ENCODE measurements around the gene CDH4. TPM values are rescaled to one million over a fixed set of nuclear protein-coding genes. Genes with fewer than 3 reads are reported as not detected.

Gene CDH4
- total and polyA plus RNA-seq, 2 of the 13 experiments (the other 11 are each of a cell fraction or from before 2014, with no cell fraction given): not detected

DNA sequence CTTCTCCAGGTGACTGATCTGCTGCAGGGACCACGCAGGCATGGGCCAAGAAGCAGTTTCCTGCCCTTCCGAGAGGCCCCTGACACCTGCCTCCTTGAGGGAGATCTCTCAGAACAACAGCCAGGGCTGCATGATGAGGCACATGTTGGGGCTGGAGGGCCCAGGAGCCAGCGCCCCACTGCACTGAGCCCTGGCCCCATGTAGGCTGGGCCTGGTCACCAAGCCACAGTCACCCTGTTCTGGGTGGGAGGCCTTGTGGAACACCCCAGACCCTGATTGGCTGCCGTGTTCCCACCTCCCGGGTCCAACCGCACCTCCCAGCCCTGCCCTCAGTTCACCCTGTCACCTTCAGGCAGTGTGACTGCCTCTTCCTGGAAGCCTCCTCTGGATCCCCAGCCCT is 639.4 kb downstream of the CDH4 start:
- Histone ChIP-seq H2AFZ (ENCODE audit: low read length) (no peak overlapping the region), H3K27me3 (ENCODE audit: control insufficient read depth in 1 of 2, insufficient read depth in 2 of 2, low read length in 2 of 2) (peaks cover 10 to 29% of the 10 kb centered on the region in 2 experiments), H3K36me3 (replicated peaks in 1 of 2; ENCODE audit: control insufficient read depth in 1 of 2, insufficient read depth in 2 of 2, low read length in 2 of 2) (no peaks in the 10 kb centered on the region), H3K9me3 (ENCODE audit: low read length) (peaks cover 5% of the 10 kb centered on the region; the same call in 1 of the 2 replicates), H3K4me1 (ENCODE audit: insufficient read depth, low read length) (no peaks in the 10 kb centered on the region), H3K79me2 (ENCODE audit: insufficient read depth, low read length) (no peaks in the 10 kb centered on the region), H4K20me1 (ENCODE audit: insufficient read depth, low read length) (peaks cover 7% of the 10 kb centered on the region; the same call in 1 of the 2 replicates), H3K4me2 (ENCODE audit: low read depth, low read length) (no peak overlapping the region), H3K9ac (ENCODE audit: insufficient read depth, low read depth, low read length) (no peak overlapping the region), H3K4me3 (replicated peaks in 1 of 3; ENCODE audit: insufficient read depth in 1 of 3, low read depth in 2 of 3, low read length in 3 of 3) (no peak overlapping the region), H3K27ac (ENCODE audit: extremely low read length, insufficient read depth, low read length) (no peak overlapping the region)
- ChIA-PET POLR2A (no interaction called here), CTCF (ENCODE audit: low intra/inter-chr PET ratio, low total read pairs) (no interaction called here)
- 0% methylated on average over 6 of the region's 6 CpGs for WGBS (ENCODE audit: low lambda C conversion rate)
- ATAC-seq (no peak), DNase-seq (ENCODE audit: low spot score) (no peak), FAIRE-seq (no peak)
- in situ Hi-C loops (cut with HindIII; ENCODE audit: extremely low pct_ligation_motif_present, low pct_unique_long_range_greater_than_20kb): loop anchor here (25.0 kb wide), 1 partner anchor 1829 kb away; no protein-coding TSS in a partner anchor
- BruUV-seq (replicated peaks): no TSS peak
- no peak for TF ChIP-seq ZSCAN9 (CRISPR knock-in tag; IDR thresholded peaks at IDR 0.05; ENCODE audit: borderline replicate concordance)
- intact Hi-C loops (cut with micrococcal nuclease; ENCODE audit: unreplicated experiment): no loop called here

DNA sequence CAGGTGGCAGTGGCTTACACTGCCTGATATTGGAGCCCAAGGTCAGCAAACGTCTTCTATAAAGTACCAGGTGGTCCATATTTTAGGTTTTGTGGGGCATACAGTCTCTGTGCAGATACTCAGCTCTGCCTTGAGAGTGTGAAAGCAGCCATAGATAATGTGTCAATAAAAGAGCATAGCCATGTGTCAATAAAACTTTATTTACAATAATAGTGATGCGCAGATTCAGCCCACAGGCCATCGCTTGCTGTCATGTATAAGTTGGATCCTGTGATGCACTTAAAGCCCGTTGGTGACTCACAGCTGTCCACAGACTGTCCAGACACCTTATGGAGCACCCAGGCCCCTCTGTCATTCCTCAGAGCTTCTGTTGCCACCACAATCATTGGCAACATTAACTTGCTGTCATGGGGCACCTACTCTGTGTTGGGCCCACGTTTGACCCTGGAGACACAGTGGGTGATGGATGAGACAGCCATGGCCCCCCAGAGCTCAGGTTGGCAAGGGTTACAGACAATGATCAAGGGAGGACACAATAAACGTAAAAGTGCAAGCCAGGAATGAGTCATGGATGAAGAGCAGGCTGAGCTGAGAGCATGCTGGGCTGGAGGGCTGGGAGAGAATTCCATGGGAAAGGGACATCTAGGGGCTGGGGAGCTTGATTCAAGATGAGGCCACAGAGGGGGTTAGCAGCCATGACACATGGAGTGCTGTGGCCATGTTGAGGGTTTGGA is 640.0 kb downstream of the CDH4 start:
- no peak overlapping the region for H3K9ac ChIP-seq (ENCODE audit: insufficient read depth, low read depth, low read length)
- BruUV-seq (replicated peaks): no TSS peak
- no peak overlapping the region for H2AFZ ChIP-seq (ENCODE audit: low read length)
- DNase-seq (ENCODE audit: low spot score) (no peak), FAIRE-seq (no peak), ATAC-seq (no peak)
- intact Hi-C loops (cut with micrococcal nuclease; ENCODE audit: unreplicated experiment) (no loop called here), in situ Hi-C loops (cut with HindIII; ENCODE audit: extremely low pct_ligation_motif_present, low pct_unique_long_range_greater_than_20kb) (loop anchor here (25.0 kb wide), 1 partner anchor 1830 kb away; no protein-coding TSS in a partner anchor)
- no peak overlapping the region for H3K27ac ChIP-seq (ENCODE audit: extremely low read length, insufficient read depth, low read length)
- peaks cover 10 to 29% of the 10 kb centered on the region in 2 experiments for H3K27me3 ChIP-seq (ENCODE audit: control insufficient read depth in 1 of 2, insufficient read depth in 2 of 2, low read length in 2 of 2)
- H3K4me2 ChIP-seq (ENCODE audit: low read depth, low read length): no peak overlapping the region
- no peaks in the 10 kb centered on the region for H3K36me3 ChIP-seq (replicated peaks in 1 of 2; ENCODE audit: control insufficient read depth in 1 of 2, insufficient read depth in 2 of 2, low read length in 2 of 2)
- no peaks in the 10 kb centered on the region for H3K79me2 ChIP-seq (ENCODE audit: insufficient read depth, low read length)
- H3K9me3 ChIP-seq (ENCODE audit: low read length): peaks cover 5% of the 10 kb centered on the region; the same call in 1 of the 2 replicates
- peaks cover 7% of the 10 kb centered on the region; the same call in 1 of the 2 replicates for H4K20me1 ChIP-seq (ENCODE audit: insufficient read depth, low read length)
- POLR2A ChIA-PET: no interaction called here
- no peak overlapping the region for H3K4me3 ChIP-seq (replicated peaks in 1 of 3; ENCODE audit: insufficient read depth in 1 of 3, low read depth in 2 of 3, low read length in 3 of 3)
- CTCF ChIA-PET (ENCODE audit: low intra/inter-chr PET ratio, low total read pairs): no interaction called here
- H3K4me1 ChIP-seq (ENCODE audit: insufficient read depth, low read length): no peaks in the 10 kb centered on the region
- 19% methylated on average over 6 of the region's 6 CpGs for WGBS (ENCODE audit: low lambda C conversion rate)
- no peak for TF ChIP-seq ZFP36 (IDR thresholded peaks at IDR 0.05; ENCODE audit: borderline replicate concordance, low read depth, low read length, partially characterized antibody)
- TF ChIP-seq, protein P1, sequence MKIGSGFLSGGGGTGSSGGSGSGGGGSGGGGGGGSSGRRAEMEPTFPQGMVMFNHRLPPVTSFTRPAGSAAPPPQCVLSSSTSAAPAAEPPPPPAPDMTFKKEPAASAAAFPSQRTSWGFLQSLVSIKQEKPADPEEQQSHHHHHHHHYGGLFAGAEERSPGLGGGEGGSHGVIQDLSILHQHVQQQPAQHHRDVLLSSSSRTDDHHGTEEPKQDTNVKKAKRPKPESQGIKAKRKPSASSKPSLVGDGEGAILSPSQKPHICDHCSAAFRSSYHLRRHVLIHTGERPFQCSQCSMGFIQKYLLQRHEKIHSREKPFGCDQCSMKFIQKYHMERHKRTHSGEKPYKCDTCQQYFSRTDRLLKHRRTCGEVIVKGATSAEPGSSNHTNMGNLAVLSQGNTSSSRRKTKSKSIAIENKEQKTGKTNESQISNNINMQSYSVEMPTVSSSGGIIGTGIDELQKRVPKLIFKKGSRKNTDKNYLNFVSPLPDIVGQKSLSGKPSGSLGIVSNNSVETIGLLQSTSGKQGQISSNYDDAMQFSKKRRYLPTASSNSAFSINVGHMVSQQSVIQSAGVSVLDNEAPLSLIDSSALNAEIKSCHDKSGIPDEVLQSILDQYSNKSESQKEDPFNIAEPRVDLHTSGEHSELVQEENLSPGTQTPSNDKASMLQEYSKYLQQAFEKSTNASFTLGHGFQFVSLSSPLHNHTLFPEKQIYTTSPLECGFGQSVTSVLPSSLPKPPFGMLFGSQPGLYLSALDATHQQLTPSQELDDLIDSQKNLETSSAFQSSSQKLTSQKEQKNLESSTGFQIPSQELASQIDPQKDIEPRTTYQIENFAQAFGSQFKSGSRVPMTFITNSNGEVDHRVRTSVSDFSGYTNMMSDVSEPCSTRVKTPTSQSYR (CRISPR knock-in tag; IDR thresholded peaks at IDR 0.05; ENCODE audit: borderline replicate concordance): no peak
- TF ChIP-seq BATF2 (CRISPR knock-in tag; IDR thresholded peaks at IDR 0.05): no peak
- no peak for TF ChIP-seq ZBTB39 (CRISPR knock-in tag; IDR thresholded peaks at IDR 0.05)

Measured in HepG2 (cell line).